Stomach (tissue), 9 donors: Measurements from ENCODE around the gene ERBIN. TPM values are rescaled to one million over a fixed set of nuclear protein-coding genes. Genes with fewer than 3 reads are reported as not detected.

Experiments used
- DNase-seq, 2 donors: peaks; one replicate each; pipeline versions ENCODE4 v3.0.0 to v3.0.0-alpha.2; 2013 to 2019
- H3K27ac ChIP-seq, 5 donors: fragments of 200-600 bp in 4 of 5; sonication (generic) in 4 of 5; one replicate each; pipeline ENCODE4 v1.5.1; 2013 to 2019; ENCODE audit warnings: mild to moderate bottlenecking in 1 of 5, moderate library complexity in 1 of 5
- H3K27me3 ChIP-seq, 3 donors: fragments of 200-600 bp; sonication (generic); one replicate each; pipeline ENCODE4 v1.5.1; 2017 to 2019; ENCODE audit warnings: mixed run types in 1 of 3
- H3K36me3 ChIP-seq, 4 donors: fragments of 200-600 bp; sonication (generic); 1 replicate in 3 of 4; 2 replicates in 1 of 4; pipeline ENCODE4 v1.5.1; 2016 to 2019
- H3K4me1 ChIP-seq, 4 donors: fragments of 200-600 bp; sonication (generic); one replicate each; pipeline ENCODE4 v1.5.1; 2016 to 2019
- H3K4me3 ChIP-seq, 4 donors: fragments of 200-600 bp; sonication (generic) in 3 of 4; one replicate each; pipeline ENCODE4 v1.5.1; 2016 to 2019; ENCODE audit warnings: mild to moderate bottlenecking in 1 of 4
- H3K9me3 ChIP-seq, 4 donors: fragments of 200-600 bp; sonication (generic); one replicate each; pipeline ENCODE4 v1.5.1; 2016 to 2019
- EP300 ChIP-seq: sonication (generic); formaldehyde crosslinking; IDR thresholded peaks from one replicate; pipeline ENCODE4 v1.6.1; 2017; ENCODE audit warnings: antibody characterized with exemption
- POLR2A ChIP-seq, 4 donors: fragments of 450-650 bp; IDR thresholded peaks; one replicate each; pipeline ENCODE4 v1.6.1; 2016; ENCODE audit warnings: antibody characterized with exemption in 4 of 4, control low read depth in 2 of 4, mild to moderate bottlenecking in 1 of 4, moderate library complexity in 1 of 4
- POLR2AphosphoS5 ChIP-seq, 3 donors: sonication (generic); formaldehyde crosslinking; IDR thresholded peaks; one replicate each; pipeline ENCODE4 v1.6.1; 2016; ENCODE audit warnings: antibody characterized with exemption in 3 of 3
- WGBS, 5 donors: extraction: QIAGEN DNeasy Blood & Tissue Kit in 3 of 5; methylation state at CpG; one replicate each; pipeline versions ENCODE4 v1.1.5 to v1.1.7; 2013 to 2018; 5-methylcytosine and 5-hydroxymethylcytosine counted together
- intact Hi-C: fragments of 100-400 bp; cut with DNase I; formaldehyde crosslinking; loops from one replicate; pipeline ENCODE4 v1.15.1; 2023; ENCODE audit warnings: low total_unique reads
- polyA plus RNA-seq, 3 donors: library from polyadenylated mRNA; stranded (reverse); fragments of 200-250 nt; gene quantifications; one replicate each; pipeline ENCODE4 v1.2.3, GENCODE V29; 2013
- total RNA-seq, 5 donors: library from RNA; depleted of rRNA; stranded (reverse); fragments of >200 nt; gene quantifications; one replicate each; pipeline versions ENCODE4 v1.1.0 to v1.2.3, GENCODE V29; 2014 to 2016
- TF ChIP-seq, protein P1 (sequence below), 7 experiments: fragments of 450-650 bp in 4 of 7; fragments of 200-600 bp in 3 of 7; sonication (generic) in 3 of 7; IDR thresholded peaks; one replicate each; pipeline ENCODE4 v1.5.1; 2016 to 2019; ENCODE audit warnings: antibody characterized with exemption in 7 of 7, control low read depth in 2 of 7, mild to moderate bottlenecking in 1 of 7
- donor health status: healthy with polysubstance abuse.
- donor health status: Bipolar disorder and iron deficiency.
- donor health status: healthy.

ERBIN gene
- total and polyA plus RNA-seq, 8 donors: 10.3 to 207 (median 37.2) TPM

GRCh38 chr5:66001952-66002351 lies 75.6 kb downstream of the ERBIN start:
- TF ChIP-seq POLR2AphosphoS5 (IDR thresholded peaks at IDR 0.05) (no peak), EP300 (no peak), POLR2A (IDR thresholded peaks at IDR 0.05) (no peak)
- TF ChIP-seq, protein P1, sequence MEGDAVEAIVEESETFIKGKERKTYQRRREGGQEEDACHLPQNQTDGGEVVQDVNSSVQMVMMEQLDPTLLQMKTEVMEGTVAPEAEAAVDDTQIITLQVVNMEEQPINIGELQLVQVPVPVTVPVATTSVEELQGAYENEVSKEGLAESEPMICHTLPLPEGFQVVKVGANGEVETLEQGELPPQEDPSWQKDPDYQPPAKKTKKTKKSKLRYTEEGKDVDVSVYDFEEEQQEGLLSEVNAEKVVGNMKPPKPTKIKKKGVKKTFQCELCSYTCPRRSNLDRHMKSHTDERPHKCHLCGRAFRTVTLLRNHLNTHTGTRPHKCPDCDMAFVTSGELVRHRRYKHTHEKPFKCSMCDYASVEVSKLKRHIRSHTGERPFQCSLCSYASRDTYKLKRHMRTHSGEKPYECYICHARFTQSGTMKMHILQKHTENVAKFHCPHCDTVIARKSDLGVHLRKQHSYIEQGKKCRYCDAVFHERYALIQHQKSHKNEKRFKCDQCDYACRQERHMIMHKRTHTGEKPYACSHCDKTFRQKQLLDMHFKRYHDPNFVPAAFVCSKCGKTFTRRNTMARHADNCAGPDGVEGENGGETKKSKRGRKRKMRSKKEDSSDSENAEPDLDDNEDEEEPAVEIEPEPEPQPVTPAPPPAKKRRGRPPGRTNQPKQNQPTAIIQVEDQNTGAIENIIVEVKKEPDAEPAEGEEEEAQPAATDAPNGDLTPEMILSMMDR (IDR thresholded peaks at IDR 0.05): no peak
- Histone ChIP-seq H3K4me1 (no peaks in the 10 kb centered on the region), H3K9me3 (no peaks in the 10 kb centered on the region), H3K36me3 (peaks cover 0 to 41% (median 10%) of the 10 kb centered on the region in 4 donors), H3K4me3 (no peak overlapping the region), H3K27ac (no peak overlapping the region), H3K27me3 (no peaks in the 10 kb centered on the region)
- intact Hi-C loops: no loop called here
- DNase-seq: no peak
- 95 to 100% (median 97%) methylated on average over 4 of the region's 4 CpGs for WGBS, 5 donors

DNA sequence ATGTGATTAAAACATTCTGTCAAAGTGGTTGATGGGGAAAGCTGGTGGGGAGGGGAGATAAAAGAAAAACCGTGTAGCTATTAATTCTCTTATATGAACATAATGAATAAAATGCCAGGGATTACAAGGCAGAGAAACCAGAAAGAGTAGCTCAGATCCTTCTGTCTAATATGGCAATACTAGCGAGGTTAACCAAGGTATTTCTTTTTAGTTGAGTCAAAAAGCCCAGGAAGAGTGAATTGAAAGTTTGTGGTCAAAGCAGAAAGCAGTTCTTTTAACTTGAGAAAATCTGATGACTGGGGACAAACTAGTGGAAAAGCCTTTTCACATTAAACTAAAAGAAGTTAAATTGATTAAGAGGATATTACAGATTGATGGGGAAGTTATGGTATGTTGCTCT lies 76.0 kb downstream of the ERBIN start:
- no peak for DNase-seq
- H3K4me3 ChIP-seq: no peak overlapping the region
- WGBS, 5 donors: 68 to 87% (median 81%) methylated on average over 2 of the region's 2 CpGs
- peaks cover 0 to 36% (median 9%) of the 10 kb centered on the region in 4 donors for H3K36me3 ChIP-seq
- no peaks in the 10 kb centered on the region for H3K9me3 ChIP-seq
- no peaks in the 10 kb centered on the region for H3K4me1 ChIP-seq
- TF ChIP-seq POLR2AphosphoS5 (IDR thresholded peaks at IDR 0.05) (no peak), POLR2A (IDR thresholded peaks at IDR 0.05) (no peak), EP300 (no peak)
- TF ChIP-seq, protein P1 (IDR thresholded peaks at IDR 0.05): no peak
- no peak overlapping the region for H3K27ac ChIP-seq
- intact Hi-C loops: no loop called here
- no peaks in the 10 kb centered on the region for H3K27me3 ChIP-seq

DNA sequence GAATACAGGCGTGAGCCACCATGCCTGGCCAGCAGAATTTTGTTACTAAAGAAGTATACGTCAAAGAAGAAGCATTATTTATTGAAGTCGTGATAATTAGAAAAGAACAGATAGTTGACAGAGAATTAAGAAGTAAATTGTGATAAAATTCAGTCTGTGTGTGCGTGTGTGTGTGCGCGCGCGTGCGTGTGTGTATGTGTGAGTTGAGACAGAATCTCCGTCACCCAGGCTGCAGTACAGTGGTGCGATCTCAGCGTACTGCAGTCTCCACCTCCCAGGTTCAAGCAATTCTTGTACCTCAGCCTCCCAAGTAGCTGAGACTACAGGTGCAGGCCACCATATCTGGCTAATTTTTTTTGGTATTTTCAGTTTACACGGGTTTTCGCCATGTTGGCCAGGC lies 77.8 kb downstream of the ERBIN start:
- no peak for DNase-seq
- intact Hi-C loops: no loop called here
- H3K4me1 ChIP-seq: no peaks in the 10 kb centered on the region
- H3K4me3 ChIP-seq: no peak overlapping the region
- no peak overlapping the region for H3K27ac ChIP-seq
- TF ChIP-seq EP300: no peak
- H3K9me3 ChIP-seq: no peaks in the 10 kb centered on the region
- 97 to 98% (median 98%) methylated on average over 14 of the region's 14 CpGs for WGBS, 5 donors
- H3K36me3 ChIP-seq: peaks cover 0 to 20% (median 7%) of the 10 kb centered on the region in 4 donors
- no peaks in the 10 kb centered on the region for H3K27me3 ChIP-seq

DNA sequence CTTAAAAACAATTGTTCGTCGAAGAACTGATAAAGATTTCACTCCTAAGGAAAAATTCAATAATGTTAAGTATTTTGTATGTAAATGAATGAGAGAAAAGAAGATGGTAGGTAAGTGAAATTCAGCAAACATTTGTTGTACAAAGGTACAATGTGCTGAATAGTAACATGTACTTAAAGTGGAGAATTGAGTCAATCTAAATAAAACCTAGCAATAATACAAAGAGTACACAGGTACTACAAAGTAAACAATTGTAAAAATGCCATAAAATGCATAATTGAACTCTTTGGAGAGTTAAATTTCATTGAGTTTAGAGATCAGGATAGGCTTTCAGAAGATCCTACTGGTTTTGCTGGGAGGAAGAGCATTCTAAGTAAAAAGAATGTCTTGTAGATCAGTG lies 82.9 kb downstream of the ERBIN start:
- Histone ChIP-seq H3K4me1 (peaks cover 0 to 14% (median 0%) of the 10 kb centered on the region in 4 donors), H3K36me3 (peaks cover 0 to 16% (median 9%) of the 10 kb centered on the region in 4 donors), H3K27ac (no peak overlapping the region), H3K27me3 (no peaks in the 10 kb centered on the region), H3K4me3 (no peak overlapping the region), H3K9me3 (no peaks in the 10 kb centered on the region)
- no peak for TF ChIP-seq EP300
- TF ChIP-seq POLR2A (IDR thresholded peaks at IDR 0.05): no peak
- no peak for TF ChIP-seq POLR2AphosphoS5 (IDR thresholded peaks at IDR 0.05)
- TF ChIP-seq, protein P1 (IDR thresholded peaks at IDR 0.05): no peak
- intact Hi-C loops: no loop called here
- WGBS, 5 donors: 94 to 98% (median 98%) methylated on average over 2 of the region's 2 CpGs
- DNase-seq: no peak

- intact Hi-C loops: no loop called here
- H3K9me3 ChIP-seq: no peaks in the 10 kb centered on the region
- no peak overlapping the region for H3K4me3 ChIP-seq
- H3K36me3 ChIP-seq: peaks cover 0 to 23% (median 13%) of the 10 kb centered on the region in 4 donors
- H3K27me3 ChIP-seq: no peaks in the 10 kb centered on the region
- no peak for TF ChIP-seq EP300
- no peak for TF ChIP-seq POLR2AphosphoS5 (IDR thresholded peaks at IDR 0.05)
- no peak for TF ChIP-seq POLR2A (IDR thresholded peaks at IDR 0.05)
- TF ChIP-seq, protein P1 (IDR thresholded peaks at IDR 0.05): no peak
- no peak for DNase-seq
- H3K4me1 ChIP-seq: peaks cover 0 to 19% (median 0%) of the 10 kb centered on the region in 4 donors
- no peak overlapping the region for H3K27ac ChIP-seq
Measured at GRCh38 chr5:66010476-66010875, 84.1 kb downstream of the ERBIN start.
